Stimulated activated CD8-positive, alpha-beta memory T cell treated with anti-CD3 and anti-CD28 coated beads, Interleukin-7, amount 100 ng/mL, for 24 hours (primary cell): Measurements from ENCODE around the gene KCNIP4.

Source experiments
- DNase-seq: peaks from one replicate; pipeline ENCODE4 v3.0.0-alpha.2; 2020; ENCODE audit warnings: low read depth

The KCNIP4 gene

GRCh38 chr4:21685911-21686310, 262.7 kb downstream of the KCNIP4 start:
- no peak for DNase-seq

GRCh38 chr4:21680326-21680898, 268.2 kb downstream of the KCNIP4 start:
- no peak for DNase-seq

GRCh38 chr4:21678711-21679110, 269.9 kb downstream of the KCNIP4 start:
- DNase-seq = no peak

GRCh38 chr4:21677173-21677572, 271.4 kb downstream of the KCNIP4 start:
- DNase-seq = no peak

GRCh38 chr4:21664355-21664754, 284.2 kb downstream of the KCNIP4 start:
- DNase-seq = no peak

GRCh38 chr4:21656832-21657231, 291.7 kb downstream of the KCNIP4 start:
- no peak for DNase-seq

GRCh38 chr4:21655031-21655430, 293.5 kb downstream of the KCNIP4 start:
- no peak for DNase-seq

- no peak for DNase-seq
These were observed 295.9 kb downstream of the KCNIP4 start for GRCh38 chr4:21652508-21653231.

GRCh38 chr4:21649391-21650090, 299.0 kb downstream of the KCNIP4 start:
- DNase-seq = no peak

GRCh38 chr4:21645776-21646175, 302.8 kb downstream of the KCNIP4 start:
- no peak for DNase-seq

- DNase-seq = no peak
These were observed 306.9 kb downstream of the KCNIP4 start for GRCh38 chr4:21641696-21642095.

GRCh38 chr4:21638171-21638725, 310.3 kb downstream of the KCNIP4 start:
- DNase-seq = no peak

- no peak for DNase-seq
These were observed 319.5 kb downstream of the KCNIP4 start for GRCh38 chr4:21628916-21629610.

GRCh38 chr4:21628116-21628670, 320.4 kb downstream of the KCNIP4 start:
- no peak for DNase-seq

- no peak for DNase-seq
These were observed 323.1 kb downstream of the KCNIP4 start for GRCh38 chr4:21625447-21625846.

GRCh38 chr4:21605006-21605405, 343.6 kb downstream of the KCNIP4 start:
- no peak for DNase-seq

GRCh38 chr4:21596521-21596920, 352.1 kb downstream of the KCNIP4 start:
- DNase-seq = no peak

- no peak for DNase-seq
These were observed 354.9 kb downstream of the KCNIP4 start for GRCh38 chr4:21593671-21594001.

- DNase-seq = no peak
These were observed 355.5 kb downstream of the KCNIP4 start for GRCh38 chr4:21592970-21593670.

GRCh38 chr4:21577056-21577455, 371.5 kb downstream of the KCNIP4 start:
- no peak for DNase-seq

GRCh38 chr4:21571100-21571499, 377.5 kb downstream of the KCNIP4 start:
- DNase-seq = no peak

GRCh38 chr4:21569638-21570037, 378.9 kb downstream of the KCNIP4 start:
- DNase-seq = no peak
